Kidney epithelial cell (primary cell): ENCODE measurements around the gene ICA1. TPM values are rescaled to one million over a fixed set of nuclear protein-coding genes. Genes with fewer than 3 reads are reported as not detected.

Experiments used
- DNase-seq: peaks from one replicate; pipeline ENCODE4 v3.0.0-alpha.2; 2010; ENCODE audit warnings: low read depth
- H3K27me3 ChIP-seq: 2 replicates; pipeline ENCODE4 v1.6.0; 2011; ENCODE audit warnings: low read length; ENCODE audit not compliant: control insufficient read depth, insufficient read depth
- H3K36me3 ChIP-seq: 2 replicates; pipeline ENCODE4 v1.5.1; 2011; ENCODE audit warnings: low read length; ENCODE audit not compliant: control insufficient read depth, insufficient read depth
- H3K4me3 ChIP-seq: 2 replicates; pipeline ENCODE4 v1.5.1; 2011; ENCODE audit warnings: low read depth, mild to moderate bottlenecking, control low read depth, low read length
- total RNA-seq: library from RNA; depleted of rRNA; stranded (reverse); fragments of >200 nt; gene quantifications from 2 replicates; pipeline ENCODE4 v1.2.3, GENCODE V29; 2015
- TF ChIP-seq, protein P1 (sequence below): IDR thresholded peaks from 2 replicates; pipeline ENCODE4 v1.5.1; 2011; ENCODE audit warnings: mild to moderate bottlenecking, moderate library complexity, low read length, control low read depth, inconsistent platforms; ENCODE audit not compliant: insufficient read depth, poor library complexity, severe bottlenecking

The ICA1 gene
- total RNA-seq, 1 donor from 2014 or later: 20.7 TPM

DNA sequence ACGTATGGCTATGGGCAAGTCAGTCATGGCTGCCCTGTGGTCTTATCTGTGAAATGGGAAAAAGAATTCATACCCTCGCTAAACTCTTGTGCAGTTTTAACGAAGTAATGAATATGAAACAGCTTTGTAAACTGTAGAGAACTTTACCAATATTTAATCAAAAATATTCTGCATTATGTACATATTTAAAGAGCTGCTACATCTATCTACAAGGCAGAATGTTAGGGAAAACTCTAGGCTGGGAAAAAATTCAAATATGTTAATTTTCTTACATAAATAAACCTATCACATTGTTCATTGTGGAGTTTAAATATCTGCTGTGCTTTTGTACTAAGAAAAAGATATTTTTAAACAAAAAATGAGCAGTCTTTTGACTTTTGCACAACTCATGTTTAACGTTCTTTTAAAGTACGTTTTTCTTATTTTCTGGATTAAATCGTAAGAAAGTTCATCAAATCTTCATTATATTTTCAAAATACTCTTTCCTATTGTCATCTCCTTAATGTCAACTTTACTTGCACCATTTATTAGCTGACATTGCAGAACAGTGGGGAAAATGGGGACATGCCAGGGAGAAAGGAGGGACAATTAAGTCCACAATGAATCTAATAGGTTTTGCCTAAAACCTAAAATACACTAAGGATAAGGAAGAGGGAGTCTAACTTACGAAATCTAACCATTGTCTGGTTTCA, 57.5 kb downstream of the ICA1 start:
- Histone ChIP-seq H3K36me3 (no peaks in the 10 kb centered on the region), H3K27me3 (no peaks in the 10 kb centered on the region), H3K4me3 (no peak overlapping the region)
- TF ChIP-seq, protein P1, sequence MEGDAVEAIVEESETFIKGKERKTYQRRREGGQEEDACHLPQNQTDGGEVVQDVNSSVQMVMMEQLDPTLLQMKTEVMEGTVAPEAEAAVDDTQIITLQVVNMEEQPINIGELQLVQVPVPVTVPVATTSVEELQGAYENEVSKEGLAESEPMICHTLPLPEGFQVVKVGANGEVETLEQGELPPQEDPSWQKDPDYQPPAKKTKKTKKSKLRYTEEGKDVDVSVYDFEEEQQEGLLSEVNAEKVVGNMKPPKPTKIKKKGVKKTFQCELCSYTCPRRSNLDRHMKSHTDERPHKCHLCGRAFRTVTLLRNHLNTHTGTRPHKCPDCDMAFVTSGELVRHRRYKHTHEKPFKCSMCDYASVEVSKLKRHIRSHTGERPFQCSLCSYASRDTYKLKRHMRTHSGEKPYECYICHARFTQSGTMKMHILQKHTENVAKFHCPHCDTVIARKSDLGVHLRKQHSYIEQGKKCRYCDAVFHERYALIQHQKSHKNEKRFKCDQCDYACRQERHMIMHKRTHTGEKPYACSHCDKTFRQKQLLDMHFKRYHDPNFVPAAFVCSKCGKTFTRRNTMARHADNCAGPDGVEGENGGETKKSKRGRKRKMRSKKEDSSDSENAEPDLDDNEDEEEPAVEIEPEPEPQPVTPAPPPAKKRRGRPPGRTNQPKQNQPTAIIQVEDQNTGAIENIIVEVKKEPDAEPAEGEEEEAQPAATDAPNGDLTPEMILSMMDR: no peak
- DNase-seq: no peak

- no peak for DNase-seq
- Histone ChIP-seq H3K36me3 (no peaks in the 10 kb centered on the region), H3K27me3 (no peaks in the 10 kb centered on the region), H3K4me3 (no peak overlapping the region)
- TF ChIP-seq, protein P1: no peak
Observed at GRCh38 chr7:8201846-8202441, 60.0 kb downstream of the ICA1 start.

DNA sequence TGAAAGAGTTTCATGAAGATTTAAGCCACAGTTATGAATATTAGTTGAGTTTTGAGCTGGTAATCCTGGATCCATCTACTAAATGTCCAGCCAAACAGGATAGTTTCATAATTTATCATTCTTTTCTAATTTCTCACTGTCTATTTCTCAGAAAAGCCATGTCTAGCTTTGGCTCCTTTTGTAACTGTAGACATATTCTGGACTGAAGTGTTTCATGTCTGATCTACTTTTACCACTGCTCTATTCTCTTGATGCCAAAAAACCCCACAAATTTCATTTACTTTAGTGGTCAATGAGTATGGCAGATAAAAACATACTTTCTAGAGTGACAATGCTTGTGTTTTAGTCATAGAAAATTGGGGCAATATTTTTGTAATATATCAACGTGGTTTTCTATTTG, 61.2 kb downstream of the ICA1 start:
- no peak overlapping the region for H3K4me3 ChIP-seq
- TF ChIP-seq, protein P1: no peak
- H3K27me3 ChIP-seq: no peaks in the 10 kb centered on the region
- no peak for DNase-seq
- H3K36me3 ChIP-seq: no peaks in the 10 kb centered on the region

DNA sequence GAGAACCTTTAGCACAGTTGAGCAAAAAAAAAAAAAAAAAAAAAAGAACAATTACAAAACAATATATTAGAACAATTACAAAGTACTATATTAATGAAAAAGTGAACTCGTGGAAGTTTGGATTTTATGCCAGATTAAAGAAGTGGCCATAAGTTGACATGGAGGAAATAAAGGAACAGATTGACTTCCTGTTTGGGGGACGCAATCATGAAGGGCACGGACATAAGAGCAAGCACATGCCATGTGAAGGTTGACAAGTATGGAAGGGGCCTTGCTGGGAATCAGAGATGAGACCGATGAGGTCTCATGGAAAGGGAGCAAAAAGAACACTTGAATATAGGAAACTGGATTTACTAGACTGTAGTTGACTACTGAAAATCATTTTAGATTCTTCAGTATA, 61.7 kb downstream of the ICA1 start:
- no peak for DNase-seq
- H3K36me3 ChIP-seq: no peaks in the 10 kb centered on the region
- H3K4me3 ChIP-seq: no peak overlapping the region
- no peaks in the 10 kb centered on the region for H3K27me3 ChIP-seq
- TF ChIP-seq, protein P1: no peak

DNA sequence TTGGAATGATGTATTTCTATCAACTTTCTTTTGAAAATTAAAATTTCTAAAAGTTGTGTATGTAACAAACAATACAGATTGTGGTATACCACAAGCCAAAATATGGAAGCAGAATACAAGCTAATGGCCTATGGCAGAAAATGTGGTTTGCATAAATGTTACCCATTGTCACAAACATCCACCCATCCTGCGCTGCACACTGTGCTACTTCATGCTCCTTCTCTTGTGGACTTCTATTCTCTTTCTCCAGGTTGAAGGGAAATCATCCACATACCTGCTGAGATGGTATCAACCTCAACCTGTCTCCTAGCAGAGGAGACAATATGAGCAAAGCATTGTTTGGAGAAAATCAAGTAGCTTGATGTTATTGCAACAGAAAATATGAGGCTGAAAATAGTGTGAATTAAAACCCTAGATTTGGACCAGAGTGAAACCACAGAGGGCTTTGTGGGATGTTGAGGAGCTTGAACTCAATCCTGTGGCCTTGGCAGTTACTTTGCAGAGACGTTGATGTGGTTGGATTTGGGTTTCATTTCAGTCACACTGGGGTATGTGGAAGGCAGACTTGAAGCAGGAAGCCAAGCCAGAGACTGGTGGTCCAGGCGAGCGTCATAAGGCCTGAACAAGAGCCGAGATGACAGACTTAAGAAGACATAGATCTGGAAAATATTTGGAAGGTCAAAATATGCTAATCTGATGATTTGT, 63.8 kb downstream of the ICA1 start:
- H3K27me3 ChIP-seq: no peaks in the 10 kb centered on the region
- no peaks in the 10 kb centered on the region for H3K36me3 ChIP-seq
- TF ChIP-seq, protein P1: no peak
- DNase-seq: no peak
- no peak overlapping the region for H3K4me3 ChIP-seq
